NCI-H345 (cell line): ENCODE data around the gene SOCS3.
A peak's percentile ranks its signal among the peaks of the same experiment; 100 is the strongest.
"Not testable (repeated sequence)": the region's sequence is repeated elsewhere in the genome, so short reads cannot be mapped to it uniquely, and the experiment has no call there.

Experiments
- DNase-seq: peaks from one replicate; lab custom pipeline; 2025; lab: John Stamatoyannopoulos, UW

The SOCS3 gene

GRCh38 chr17:78329263-78330059, 30.4 kb downstream of the SOCS3 start:
- no peak for DNase-seq

DNA sequence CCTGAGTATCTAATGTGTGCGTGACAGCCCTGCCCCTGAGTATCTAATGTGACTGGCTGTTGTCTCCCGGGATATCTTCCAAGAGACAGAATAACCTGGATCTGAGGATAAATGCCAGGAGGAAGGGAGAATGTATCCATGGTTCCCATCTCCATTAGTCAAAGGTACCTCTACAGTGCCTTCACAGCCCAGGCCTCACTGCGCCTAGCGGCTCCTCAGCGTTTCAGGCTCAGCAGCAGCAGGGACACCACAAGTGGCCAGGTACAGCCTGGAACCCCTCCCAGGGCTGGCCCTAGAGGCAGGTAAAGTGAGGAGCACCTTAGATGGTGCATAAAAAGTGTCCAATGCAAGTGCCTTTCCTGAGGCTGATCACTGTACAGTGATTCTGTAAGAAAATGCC, 32.0 kb downstream of the SOCS3 start:
- no peak for DNase-seq

- no peak for DNase-seq
Observed at GRCh38 chr17:78325076-78325687, 34.7 kb downstream of the SOCS3 start.

DNA sequence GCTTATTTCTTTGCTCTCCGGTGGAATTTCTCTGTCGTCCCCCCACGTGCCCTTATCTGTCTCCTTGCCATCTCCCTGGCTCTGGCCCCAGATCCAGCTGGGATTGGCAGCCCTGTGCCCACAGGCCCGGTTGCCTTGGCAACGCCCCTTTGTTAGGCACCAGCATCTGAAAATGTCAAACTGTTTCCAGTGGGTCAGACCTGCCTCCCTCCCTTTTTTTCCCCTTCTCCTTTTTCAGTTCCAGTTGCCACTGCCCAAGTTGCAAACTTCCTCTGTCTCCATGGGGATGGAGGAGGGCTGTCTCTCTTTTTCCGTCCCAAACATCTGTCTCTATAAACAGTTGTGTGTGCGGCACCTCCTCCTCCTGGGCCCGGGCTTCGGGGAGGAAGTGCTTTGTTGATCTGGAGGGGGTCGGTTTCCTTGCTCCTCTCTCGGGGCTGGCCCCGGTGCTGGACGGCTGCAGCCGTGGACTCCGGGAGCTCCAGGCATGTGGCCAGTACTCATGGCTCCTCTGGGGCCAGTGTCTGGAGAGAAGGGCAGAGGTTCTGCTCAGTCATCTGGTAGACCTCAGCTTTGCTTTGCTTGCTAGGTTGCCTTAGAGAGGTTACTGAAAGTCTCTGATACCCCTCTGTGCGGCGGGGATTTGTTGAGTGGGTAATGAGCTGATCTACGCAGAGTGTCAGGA, 35.3 kb downstream of the SOCS3 start:
- no peak for DNase-seq

- DNase-seq = no peak
Observed at GRCh38 chr17:78323826-78324390, 36.0 kb downstream of the SOCS3 start.

- DNase-seq = no peak
Observed at GRCh38 chr17:78322858-78323455, 36.9 kb downstream of the SOCS3 start.

DNA sequence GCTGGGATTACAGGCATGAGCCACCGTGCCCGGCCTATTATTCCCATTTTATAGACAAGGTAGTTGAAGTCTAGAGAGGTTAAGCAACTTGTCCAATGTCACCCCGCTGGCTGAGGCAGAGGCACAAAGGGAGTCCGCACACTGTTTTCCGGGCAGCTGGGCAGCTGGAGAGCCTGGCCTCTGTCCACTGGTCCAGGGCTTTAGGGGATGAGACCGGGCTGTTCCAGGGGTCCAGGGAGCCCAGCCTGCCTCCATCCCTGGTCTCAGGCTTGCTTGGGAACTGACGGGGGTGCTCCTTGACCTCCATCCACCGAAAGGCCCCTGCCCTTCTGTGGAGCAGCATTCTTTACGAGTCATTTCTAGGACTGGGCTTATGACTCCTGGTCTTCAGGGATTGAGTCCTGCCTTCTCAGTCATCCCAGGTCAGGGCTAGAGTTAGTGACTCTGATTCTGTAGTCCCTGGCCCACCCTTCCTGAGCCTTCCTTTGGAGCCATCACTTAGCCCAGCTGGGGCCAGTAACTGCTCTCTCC, 37.5 kb downstream of the SOCS3 start:
- no peak for DNase-seq

DNA sequence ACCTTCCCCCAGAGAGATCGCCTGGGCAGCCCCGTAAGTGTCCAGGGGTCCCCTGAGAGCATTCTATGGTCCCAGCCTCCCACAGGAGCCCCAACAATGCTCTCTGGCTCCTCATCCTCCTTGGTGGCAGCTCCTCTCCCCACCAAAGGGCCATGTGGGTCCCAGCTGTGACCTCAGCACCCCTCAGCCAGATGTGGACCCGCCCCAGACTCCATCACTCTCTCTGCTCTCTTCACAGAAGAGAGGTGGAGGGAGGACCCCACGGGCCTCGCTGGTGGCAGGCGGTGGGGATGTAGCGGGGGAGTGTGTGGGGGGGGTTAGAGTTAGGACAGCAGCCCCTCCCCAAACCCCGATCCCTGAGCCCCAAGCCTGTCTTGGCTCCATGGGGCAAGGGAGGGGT, 41.0 kb downstream of the SOCS3 start:
- no peak for DNase-seq

GRCh38 chr17:78318407-78318806, 41.5 kb downstream of the SOCS3 start:
- no peak for DNase-seq

DNA sequence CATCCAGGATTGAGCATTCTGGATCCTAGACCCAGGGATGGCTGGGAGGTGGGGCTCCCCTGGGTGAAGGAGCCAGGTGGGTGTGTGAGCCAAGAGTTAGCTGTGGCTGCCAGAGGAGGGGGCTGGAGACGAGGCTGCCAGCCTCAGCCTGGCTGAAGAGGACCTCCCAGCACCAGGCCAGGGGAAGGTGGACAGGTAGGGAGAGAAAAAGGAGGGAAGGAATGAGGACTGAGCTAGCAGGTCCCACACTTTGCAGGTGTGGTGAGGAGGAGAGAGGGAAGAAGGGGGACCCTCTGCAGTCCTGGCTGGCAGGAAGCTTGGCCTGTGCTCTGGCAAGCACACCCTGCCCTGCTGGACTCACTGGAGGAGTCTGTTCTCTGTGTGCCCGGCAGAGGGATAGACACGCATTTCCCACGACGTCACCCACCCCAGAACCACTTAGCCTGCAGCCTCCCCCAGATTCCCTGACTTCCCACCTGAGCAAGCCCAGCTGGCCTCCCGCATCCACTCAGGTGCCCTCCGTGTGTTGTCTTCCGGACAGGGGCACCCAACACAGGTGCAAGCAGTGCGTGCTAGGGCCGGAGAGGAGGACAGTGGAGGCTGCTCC, 42.0 kb downstream of the SOCS3 start:
- no peak for DNase-seq

- no peak for DNase-seq
Observed at GRCh38 chr17:78316867-78317789, 42.7 kb downstream of the SOCS3 start.

GRCh38 chr17:78316115-78316866, 43.6 kb downstream of the SOCS3 start:
- DNase-seq = no peak

DNA sequence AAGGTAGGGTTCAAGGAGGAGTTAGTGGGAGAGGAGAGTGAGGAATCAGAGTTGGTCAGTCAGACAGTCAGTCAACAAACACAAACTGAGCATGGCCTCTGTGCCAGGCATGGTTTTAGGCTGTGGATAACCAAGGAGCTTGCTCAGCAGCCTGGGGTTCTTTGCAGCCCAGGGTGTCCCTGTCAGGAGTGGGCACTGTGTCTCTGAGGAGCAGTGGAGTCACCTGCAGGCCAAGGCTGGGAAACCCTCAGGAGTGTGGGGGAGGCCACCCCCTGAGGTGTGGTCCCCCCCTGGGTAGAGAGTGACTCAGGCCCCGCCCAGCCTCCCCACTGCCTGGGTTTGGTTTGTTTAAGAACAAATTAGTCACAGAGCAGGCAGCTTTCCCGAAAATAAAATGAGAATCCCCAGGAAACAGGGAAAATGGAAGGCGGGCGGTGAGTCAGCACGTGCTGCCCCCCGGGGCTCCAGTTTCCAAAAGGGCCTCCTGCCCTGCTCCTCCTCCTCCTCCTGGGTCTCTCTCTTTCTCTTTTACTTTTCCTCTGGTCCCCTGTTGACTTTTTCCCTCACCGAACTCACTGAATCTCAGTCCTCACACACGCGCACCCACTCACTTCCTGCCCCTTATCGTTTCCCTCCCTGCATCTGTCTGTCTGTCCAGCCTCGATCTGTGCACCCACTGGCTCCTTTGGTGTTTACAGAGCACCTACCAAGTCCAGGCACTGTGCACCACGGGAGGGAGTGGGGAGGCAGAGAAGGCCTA, 44.3 kb downstream of the SOCS3 start:
- no peak for DNase-seq

DNA sequence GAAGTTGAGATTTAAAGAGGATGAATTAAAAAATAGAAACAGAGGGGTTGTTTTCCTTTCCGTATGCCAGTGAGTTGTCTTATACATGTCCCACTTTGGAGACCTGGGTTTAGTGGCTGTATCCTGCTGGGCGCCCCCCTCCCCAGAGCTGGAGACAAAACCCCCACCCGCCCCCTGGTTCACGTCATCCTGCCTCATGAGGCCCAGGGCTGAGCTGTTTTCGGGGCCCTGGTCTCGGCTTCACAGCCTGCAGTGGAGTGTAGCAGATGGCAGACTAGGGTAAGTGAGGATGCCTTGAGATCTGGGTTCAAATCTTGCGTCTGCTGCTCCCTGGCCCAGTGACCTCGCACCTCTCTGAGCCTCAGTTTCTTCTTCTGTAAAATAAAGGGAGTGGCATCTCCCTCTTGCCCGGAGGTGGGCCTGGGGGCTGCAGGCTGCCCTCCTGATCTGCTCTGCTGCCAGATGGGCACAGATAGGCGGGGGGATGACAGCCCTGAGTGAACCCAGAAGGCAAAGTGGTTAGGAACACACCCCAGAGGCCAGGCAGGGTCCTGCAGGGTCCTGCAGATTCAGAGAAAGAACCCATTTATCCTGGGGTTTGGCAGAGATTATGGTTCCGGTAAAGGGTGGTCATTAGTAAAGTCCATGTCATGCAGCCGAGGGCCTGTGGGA, 45.1 kb downstream of the SOCS3 start:
- no peak for DNase-seq

DNA sequence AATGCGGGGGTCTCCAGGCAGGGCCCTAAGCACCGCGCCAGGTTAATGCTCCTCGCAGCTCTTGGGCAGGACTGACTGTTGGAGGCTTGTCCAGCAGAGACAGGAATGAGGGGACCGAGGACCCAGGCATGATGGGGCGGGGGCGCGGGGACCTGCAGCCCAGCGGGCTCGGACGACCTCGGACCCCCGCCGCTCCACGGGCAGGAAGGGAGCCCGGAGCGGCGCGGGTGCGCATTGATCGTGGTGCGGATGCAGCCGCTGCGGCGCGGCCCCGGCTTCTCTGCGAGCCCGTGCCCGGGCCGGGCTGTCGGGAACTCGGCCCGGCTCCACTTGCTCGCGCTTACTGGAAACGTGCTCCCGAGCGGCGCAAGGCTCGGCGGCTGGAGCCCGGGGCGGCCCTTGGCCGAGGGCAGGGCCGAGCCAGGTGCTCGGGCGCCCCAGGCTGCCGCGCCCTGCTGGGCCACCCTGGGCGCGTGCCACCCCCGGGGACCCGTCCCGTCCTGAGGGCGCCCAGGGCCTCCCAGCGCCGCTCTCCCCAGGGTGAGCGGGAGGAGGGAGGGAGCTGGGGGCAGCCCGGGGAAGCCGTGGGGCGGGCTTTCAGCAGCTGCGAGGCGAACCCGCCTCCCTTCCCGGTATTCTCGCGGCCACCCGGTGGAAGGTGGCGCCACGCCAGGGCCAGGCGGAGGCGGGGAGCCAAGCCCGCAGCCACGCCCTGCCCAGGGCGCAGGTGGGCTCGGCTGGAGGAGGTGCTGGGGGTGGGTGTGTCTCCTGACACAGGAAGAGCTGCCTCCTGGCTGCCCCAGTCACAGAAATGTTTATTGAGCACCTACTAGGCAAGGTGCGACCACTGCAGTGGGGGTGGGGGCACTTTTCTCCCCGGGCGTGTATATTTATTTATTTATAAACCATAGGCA, 45.9 kb downstream of the SOCS3 start:
- peak; percentile 96 for DNase-seq

DNA sequence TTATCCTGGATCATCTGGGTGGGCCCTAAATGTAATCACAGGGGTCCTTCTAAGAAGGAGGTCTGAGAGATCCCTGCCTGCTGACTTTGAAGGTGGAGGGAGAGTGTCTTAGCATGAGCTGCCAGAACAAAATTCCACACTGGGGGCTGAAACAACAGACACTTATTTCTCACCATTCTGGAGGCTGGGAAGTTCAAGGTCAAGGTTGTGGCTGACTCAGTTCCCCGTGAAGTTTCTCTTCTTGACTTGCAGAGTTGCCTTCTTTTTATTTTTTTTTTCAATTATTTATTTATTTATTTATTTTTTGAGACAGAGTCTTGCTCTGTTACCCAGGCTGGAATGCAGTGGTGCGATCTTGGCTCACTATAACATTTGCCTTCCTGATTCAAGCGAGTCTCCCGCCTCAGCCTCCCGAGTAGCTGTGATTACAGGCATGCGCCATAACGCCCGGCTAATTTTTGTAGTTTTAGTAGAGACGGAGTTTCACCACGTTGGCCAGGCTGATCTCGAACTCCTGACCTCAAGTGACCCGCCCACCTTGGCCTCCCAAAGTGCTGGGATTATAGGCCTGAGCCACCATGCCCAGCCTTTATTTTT, 50.1 kb downstream of the SOCS3 start:
- not testable (repeated sequence) for DNase-seq
